ENCODE data around the gene PRDM16. TPM values are rescaled to one million over a fixed set of nuclear protein-coding genes. Genes with fewer than 3 reads are reported as not detected.

The PRDM16 gene
- total RNA-seq, 4 donors from 2014 or later, result 0.41 to 0.95 TPM; not detected in 2

- peaks cover 32% of the 10 kb centered on the region for H3K27me3 ChIP-seq
- no peak overlapping the region for H3K27ac ChIP-seq
- H3K9me3 ChIP-seq, result no peaks in the 10 kb centered on the region
- intact Hi-C loops (cut with DNase I; ENCODE audit: low total_unique reads), result no loop called here
- no peak for TF ChIP-seq CTCF (IDR thresholded peaks at IDR 0.05)
- no peak for TF ChIP-seq POLR2A (IDR thresholded peaks at IDR 0.05)
- no peak for TF ChIP-seq POLR2AphosphoS5 (IDR thresholded peaks at IDR 0.05)
- TF ChIP-seq EP300 (IDR thresholded peaks at IDR 0.05; ENCODE audit: low read depth), result no peak
- H3K36me3 ChIP-seq, result no peaks in the 10 kb centered on the region
- no peaks in the 10 kb centered on the region for H3K4me1 ChIP-seq
- no peak overlapping the region for H3K4me3 ChIP-seq
- 60 to 82% methylated on average over 1 to 18 of the region's 18 CpGs for WGBS, 2 donors (ENCODE audit: low coverage in 1 of 2)
- DNase-seq, result no peak
- in situ Hi-C loops (cut with MboI; ENCODE audit: low pct_ligation_motif_present in 1 of 4, low pct_unique_long_range_greater_than_20kb in 1 of 4, low sequenced_read_pairs in 3 of 4), result no loop called here
Measured at GRCh38 chr1:3079381-3080052, 10.5 kb downstream of the PRDM16 start.

- Histone ChIP-seq H3K4me3 (no peak overlapping the region), H3K4me1 (no peaks in the 10 kb centered on the region), H3K36me3 (no peaks in the 10 kb centered on the region), H3K27ac (no peak overlapping the region), H3K9me3 (no peaks in the 10 kb centered on the region), H3K27me3 (peaks cover 24% of the 10 kb centered on the region)
- in situ Hi-C loops (cut with MboI; ENCODE audit: low pct_ligation_motif_present in 1 of 4, low pct_unique_long_range_greater_than_20kb in 1 of 4, low sequenced_read_pairs in 3 of 4), result no loop called here
- TF ChIP-seq CTCF (IDR thresholded peaks at IDR 0.05) (no peak), EP300 (IDR thresholded peaks at IDR 0.05; ENCODE audit: low read depth) (no peak), POLR2AphosphoS5 (IDR thresholded peaks at IDR 0.05) (no peak), POLR2A (IDR thresholded peaks at IDR 0.05) (no peak)
- WGBS, 2 donors (ENCODE audit: low coverage in 1 of 2), result 80 to 90% methylated on average over 14 to 38 of the region's 41 CpGs
- intact Hi-C loops (cut with DNase I; ENCODE audit: low total_unique reads), result no loop called here
- no peak for DNase-seq
Measured at GRCh38 chr1:3080053-3080955, 11.3 kb downstream of the PRDM16 start.

- no peak for DNase-seq
- Histone ChIP-seq H3K9me3 (no peaks in the 10 kb centered on the region), H3K36me3 (no peaks in the 10 kb centered on the region), H3K4me3 (no peak overlapping the region), H3K4me1 (no peaks in the 10 kb centered on the region), H3K27ac (no peak overlapping the region), H3K27me3 (peaks cover 14% of the 10 kb centered on the region)
- TF ChIP-seq CTCF (IDR thresholded peaks at IDR 0.05) (no peak), EP300 (IDR thresholded peaks at IDR 0.05; ENCODE audit: low read depth) (no peak), POLR2A (IDR thresholded peaks at IDR 0.05) (no peak), POLR2AphosphoS5 (IDR thresholded peaks at IDR 0.05) (no peak)
- intact Hi-C loops (cut with DNase I; ENCODE audit: low total_unique reads) (no loop called here), in situ Hi-C loops (cut with MboI; ENCODE audit: low pct_ligation_motif_present in 1 of 4, low pct_unique_long_range_greater_than_20kb in 1 of 4, low sequenced_read_pairs in 3 of 4) (no loop called here)
- WGBS, 2 donors (ENCODE audit: low coverage in 1 of 2), result 90 to 92% methylated on average over 4 to 23 of the region's 23 CpGs
Measured at GRCh38 chr1:3081171-3081683, 12.2 kb downstream of the PRDM16 start.

GRCh38 chr1:3082051-3082450, 13.0 kb downstream of the PRDM16 start:
- peaks cover 6% of the 10 kb centered on the region for H3K27me3 ChIP-seq
- no peaks in the 10 kb centered on the region for H3K9me3 ChIP-seq
- no peaks in the 10 kb centered on the region for H3K36me3 ChIP-seq
- no peak overlapping the region for H3K27ac ChIP-seq
- H3K4me1 ChIP-seq, result no peaks in the 10 kb centered on the region
- no peak for DNase-seq
- no peak overlapping the region for H3K4me3 ChIP-seq
- TF ChIP-seq CTCF (IDR thresholded peaks at IDR 0.05) (no peak), POLR2AphosphoS5 (IDR thresholded peaks at IDR 0.05) (no peak), POLR2A (IDR thresholded peaks at IDR 0.05) (no peak), EP300 (IDR thresholded peaks at IDR 0.05; ENCODE audit: low read depth) (no peak)
- WGBS, 2 donors (ENCODE audit: low coverage in 1 of 2), result 82 to 94% methylated on average over 3 to 8 of the region's 8 CpGs
- intact Hi-C loops (cut with DNase I; ENCODE audit: low total_unique reads), result no loop called here
- in situ Hi-C loops (cut with MboI; ENCODE audit: low pct_ligation_motif_present in 1 of 4, low pct_unique_long_range_greater_than_20kb in 1 of 4, low sequenced_read_pairs in 3 of 4), result no loop called here
